ENCODE measurements around the gene SRSF8.

DNA sequence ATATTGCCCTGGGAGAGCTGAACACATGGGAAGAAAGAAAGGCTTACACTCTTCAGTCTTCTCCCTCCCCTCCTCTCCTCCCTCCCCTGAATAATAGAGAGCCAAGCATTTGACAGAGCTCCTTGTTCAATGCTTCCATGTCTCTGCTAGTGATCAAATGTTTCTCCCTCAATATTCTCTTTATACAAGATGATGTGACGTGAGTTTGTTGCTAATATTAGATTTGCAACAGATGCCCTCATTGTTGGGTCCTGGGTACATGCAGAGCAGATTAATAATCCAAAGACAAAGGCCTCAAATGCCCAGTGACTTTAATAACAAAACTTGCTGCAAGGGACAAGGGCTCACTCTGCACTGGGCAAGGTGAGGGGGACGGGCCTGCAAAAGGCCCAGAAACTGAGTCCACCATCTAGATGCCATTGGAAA, 15.9 kb downstream of the SRSF8 start:
- TF ChIP-seq, protein P1, sequence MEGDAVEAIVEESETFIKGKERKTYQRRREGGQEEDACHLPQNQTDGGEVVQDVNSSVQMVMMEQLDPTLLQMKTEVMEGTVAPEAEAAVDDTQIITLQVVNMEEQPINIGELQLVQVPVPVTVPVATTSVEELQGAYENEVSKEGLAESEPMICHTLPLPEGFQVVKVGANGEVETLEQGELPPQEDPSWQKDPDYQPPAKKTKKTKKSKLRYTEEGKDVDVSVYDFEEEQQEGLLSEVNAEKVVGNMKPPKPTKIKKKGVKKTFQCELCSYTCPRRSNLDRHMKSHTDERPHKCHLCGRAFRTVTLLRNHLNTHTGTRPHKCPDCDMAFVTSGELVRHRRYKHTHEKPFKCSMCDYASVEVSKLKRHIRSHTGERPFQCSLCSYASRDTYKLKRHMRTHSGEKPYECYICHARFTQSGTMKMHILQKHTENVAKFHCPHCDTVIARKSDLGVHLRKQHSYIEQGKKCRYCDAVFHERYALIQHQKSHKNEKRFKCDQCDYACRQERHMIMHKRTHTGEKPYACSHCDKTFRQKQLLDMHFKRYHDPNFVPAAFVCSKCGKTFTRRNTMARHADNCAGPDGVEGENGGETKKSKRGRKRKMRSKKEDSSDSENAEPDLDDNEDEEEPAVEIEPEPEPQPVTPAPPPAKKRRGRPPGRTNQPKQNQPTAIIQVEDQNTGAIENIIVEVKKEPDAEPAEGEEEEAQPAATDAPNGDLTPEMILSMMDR (IDR thresholded peaks at IDR 0.05) = no peak
- no peak for TF ChIP-seq POLR2AphosphoS5 (IDR thresholded peaks at IDR 0.05)
